ENCODE results near the gene CCDC116. TPM values are rescaled to one million over a fixed set of nuclear protein-coding genes. Genes with fewer than 3 reads are reported as not detected.
"Not testable (repeated sequence)": the region's sequence is repeated elsewhere in the genome, so short reads cannot be mapped to it uniquely, and the experiment has no call there.

CCDC116 gene
- total RNA-seq, 4 donors from 2014 or later, result 0.31 to 0.46 (median 0.36) TPM; not detected in 1

DNA sequence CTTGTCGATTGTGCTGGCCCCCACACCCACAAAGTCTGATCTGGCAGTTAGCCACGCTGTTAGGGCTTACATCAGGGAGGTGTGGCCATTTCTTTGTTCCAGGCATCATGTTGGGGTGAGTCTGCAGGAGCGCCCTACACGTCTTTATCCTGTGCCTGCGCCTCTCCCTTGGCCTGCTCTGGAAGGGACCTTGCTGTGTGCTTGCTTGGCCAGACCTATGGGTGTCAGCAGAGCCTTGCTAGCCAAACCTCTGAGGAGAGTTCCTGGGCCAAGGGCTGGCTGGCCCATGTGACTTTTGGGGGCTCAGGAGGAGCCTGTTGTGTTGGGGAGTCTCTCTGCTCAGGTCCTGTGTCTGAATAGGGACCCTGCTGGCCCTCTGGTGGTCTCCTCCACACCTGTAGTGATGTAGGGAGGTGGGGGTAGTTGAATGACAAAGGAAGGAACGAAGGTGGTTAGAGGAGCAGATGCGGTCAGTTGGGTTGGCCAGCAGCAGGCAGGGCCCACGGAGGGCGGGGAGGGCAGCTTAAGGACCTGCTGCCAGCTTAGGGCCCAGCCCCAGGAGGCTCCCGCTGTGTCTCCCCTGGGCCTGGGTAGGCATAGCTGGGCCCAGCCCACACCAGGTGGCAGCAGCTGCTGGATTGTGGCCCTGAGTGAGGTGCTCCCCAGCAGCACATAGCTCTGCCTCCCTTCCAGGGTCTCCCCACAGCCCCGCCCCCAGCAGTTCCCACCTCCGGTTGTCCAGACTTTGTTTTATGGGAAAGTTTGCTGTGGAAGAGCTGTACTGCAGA is 41.2 kb downstream of the CCDC116 start:
- TF ChIP-seq, protein P1, sequence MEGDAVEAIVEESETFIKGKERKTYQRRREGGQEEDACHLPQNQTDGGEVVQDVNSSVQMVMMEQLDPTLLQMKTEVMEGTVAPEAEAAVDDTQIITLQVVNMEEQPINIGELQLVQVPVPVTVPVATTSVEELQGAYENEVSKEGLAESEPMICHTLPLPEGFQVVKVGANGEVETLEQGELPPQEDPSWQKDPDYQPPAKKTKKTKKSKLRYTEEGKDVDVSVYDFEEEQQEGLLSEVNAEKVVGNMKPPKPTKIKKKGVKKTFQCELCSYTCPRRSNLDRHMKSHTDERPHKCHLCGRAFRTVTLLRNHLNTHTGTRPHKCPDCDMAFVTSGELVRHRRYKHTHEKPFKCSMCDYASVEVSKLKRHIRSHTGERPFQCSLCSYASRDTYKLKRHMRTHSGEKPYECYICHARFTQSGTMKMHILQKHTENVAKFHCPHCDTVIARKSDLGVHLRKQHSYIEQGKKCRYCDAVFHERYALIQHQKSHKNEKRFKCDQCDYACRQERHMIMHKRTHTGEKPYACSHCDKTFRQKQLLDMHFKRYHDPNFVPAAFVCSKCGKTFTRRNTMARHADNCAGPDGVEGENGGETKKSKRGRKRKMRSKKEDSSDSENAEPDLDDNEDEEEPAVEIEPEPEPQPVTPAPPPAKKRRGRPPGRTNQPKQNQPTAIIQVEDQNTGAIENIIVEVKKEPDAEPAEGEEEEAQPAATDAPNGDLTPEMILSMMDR (IDR thresholded peaks at IDR 0.05), result no peak
- ATAC-seq (ENCODE audit: low FRiP score) (no peak), DNase-seq (ENCODE audit: low spot score) (no peak)

DNA sequence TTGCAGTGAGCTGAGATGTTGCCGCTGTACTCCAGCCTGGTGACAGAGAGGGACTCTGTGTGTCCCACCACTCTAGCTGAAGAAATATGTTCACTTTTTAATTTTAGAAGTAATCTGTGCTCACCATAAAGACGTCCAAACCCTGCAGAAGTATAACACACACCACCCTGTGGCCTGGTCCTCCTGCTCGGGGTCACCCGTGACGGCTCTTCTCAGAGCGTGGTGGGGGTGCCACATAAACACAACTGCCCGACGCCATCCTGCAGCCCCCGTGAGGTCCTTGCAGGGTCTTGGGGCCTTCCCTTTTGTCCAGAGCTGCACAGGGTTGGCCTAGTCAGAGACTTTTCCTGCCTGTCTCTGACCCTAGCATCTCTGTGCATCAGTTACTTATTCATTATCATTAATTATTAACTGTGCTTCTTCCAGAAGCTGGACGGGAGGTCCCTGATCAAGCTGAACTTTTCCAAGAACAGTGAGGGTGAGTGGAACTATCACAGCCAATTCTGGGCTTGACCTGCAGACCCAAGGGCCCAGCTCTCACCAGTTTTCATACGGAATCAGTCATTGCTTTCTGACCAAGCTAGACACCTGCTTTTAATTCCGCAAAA is 42.2 kb downstream of the CCDC116 start:
- DNase-seq (ENCODE audit: low spot score) (no peak), ATAC-seq (ENCODE audit: low FRiP score) (no peak)
- TF ChIP-seq, protein P1 (IDR thresholded peaks at IDR 0.05), result no peak

DNA sequence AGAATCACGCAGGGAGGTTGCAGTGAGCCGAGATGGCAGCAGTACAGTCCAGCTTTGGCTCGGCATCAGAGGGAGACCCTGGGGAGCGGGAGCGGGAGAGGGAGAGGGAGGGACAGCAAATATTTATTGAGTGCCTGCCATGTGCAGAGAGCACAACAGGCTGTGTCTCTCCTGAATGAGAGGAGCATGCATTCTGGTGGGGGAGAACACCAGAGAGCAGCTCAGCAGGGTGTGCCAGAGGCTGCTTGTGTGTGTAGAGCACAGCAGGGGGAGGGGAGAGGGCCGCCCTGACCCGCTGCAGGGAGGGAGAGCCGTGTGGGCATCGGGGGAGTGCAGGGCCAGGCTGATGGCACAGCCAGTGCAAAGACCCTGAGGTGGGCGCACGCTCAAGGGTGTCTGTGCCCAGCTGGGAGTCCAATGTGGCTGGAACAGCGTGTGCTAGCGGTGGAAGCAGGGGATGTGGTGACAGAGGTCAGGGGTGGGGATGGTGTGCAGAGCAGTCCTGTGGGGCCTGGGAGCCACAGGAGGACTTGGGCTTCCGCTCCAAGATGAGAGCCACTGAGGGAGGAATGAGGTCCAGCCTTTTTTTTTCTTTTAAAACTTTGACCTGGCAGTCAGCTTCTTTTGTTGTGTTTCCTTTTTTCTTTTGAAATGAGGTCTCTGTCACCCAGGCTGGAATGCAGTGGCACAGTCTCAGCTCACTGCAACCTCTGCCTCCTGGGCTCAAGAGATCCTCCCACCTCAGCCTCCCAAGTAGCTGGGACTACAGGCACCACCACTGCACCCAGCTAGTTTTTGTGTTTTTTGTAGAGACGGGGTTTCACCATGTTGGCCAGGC is 45.3 kb downstream of the CCDC116 start:
- DNase-seq (ENCODE audit: low spot score), result no peak
- TF ChIP-seq, protein P1 (IDR thresholded peaks at IDR 0.05), result no peak
- no peak for ATAC-seq (ENCODE audit: low FRiP score)

GRCh38 chr22:21678842-21679241 is 46.3 kb downstream of the CCDC116 start:
- ATAC-seq (ENCODE audit: low FRiP score); DNase-seq (ENCODE audit: low spot score): not testable (repeated sequence)

GRCh38 chr22:21679383-21679782 is 46.8 kb downstream of the CCDC116 start:
- no peak for ATAC-seq (ENCODE audit: low FRiP score)
- DNase-seq (ENCODE audit: low spot score), result no peak
- TF ChIP-seq, protein P1 (IDR thresholded peaks at IDR 0.05), result no peak

DNA sequence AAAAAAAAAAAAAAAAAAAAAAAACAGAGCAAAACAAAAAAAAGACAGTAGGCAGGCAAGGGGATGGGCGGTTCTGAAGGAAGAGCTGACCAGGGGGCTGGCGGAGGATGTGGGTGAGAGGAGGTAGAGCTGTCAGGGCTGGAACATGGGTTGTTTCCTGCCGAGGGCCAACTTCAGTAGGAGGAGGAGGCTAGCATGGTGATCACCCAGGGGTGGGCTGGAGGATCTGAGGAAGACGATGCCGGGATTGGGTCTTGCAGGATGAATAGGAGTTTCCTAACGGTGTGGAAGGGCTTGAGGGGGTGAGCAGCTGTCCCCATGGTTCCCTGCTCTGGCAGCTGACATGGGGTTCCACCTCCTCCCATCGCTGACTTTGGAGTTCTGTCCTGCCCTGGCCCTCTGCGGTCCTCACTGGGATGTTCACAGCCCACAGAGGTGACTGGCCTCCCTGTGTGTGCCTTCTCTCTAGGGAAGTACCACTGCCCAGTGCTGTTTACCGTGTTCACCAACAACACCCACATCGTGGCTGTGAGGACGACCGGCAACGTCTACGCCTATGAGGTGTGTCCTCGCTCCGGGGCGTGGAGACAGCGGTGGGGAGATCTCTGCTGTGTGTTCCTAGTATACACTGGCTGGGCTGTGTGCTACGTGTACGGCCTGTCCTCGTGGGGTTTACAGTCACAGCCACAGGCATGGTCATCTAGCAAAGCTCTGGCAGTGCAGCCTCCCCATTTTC is 48.4 kb downstream of the CCDC116 start:
- TF ChIP-seq, protein P1 (IDR thresholded peaks at IDR 0.05), result no peak
- ATAC-seq (ENCODE audit: low FRiP score) (no peak), DNase-seq (ENCODE audit: low spot score) (no peak)
